Measurements from ENCODE around the gene FGF14.

- TF ChIP-seq POLR2AphosphoS5 (IDR thresholded peaks at IDR 0.05) (no peak), POLR2A (IDR thresholded peaks at IDR 0.05) (no peak), CTCF (IDR thresholded peaks at IDR 0.05) (no peak), EP300 (IDR thresholded peaks at IDR 0.05; ENCODE audit: low read depth) (no peak)
Measured at GRCh38 chr13:101728021-101728420, 673.8 kb downstream of the FGF14 start.
